Testis (tissue), 3 donors: Measurements from ENCODE around the gene WDR17. TPM values are rescaled to one million over a fixed set of nuclear protein-coding genes. Genes with fewer than 3 reads are reported as not detected.
A peak's percentile ranks its signal among the peaks of the same experiment; 100 is the strongest.

Experiments used
- DNase-seq: peaks from one replicate; pipeline ENCODE4 v3.0.0-alpha.2; 2019
- H3K27ac ChIP-seq, 2 donors: fragments of 200-600 bp; sonication (generic); one replicate each; pipeline ENCODE4 v1.5.1; 2019
- H3K27me3 ChIP-seq: fragments of 200-600 bp; sonication (generic); one replicate; pipeline ENCODE4 v1.5.1; 2019
- H3K36me3 ChIP-seq: fragments of 200-600 bp; sonication (generic); one replicate; pipeline ENCODE4 v1.5.1; 2017; ENCODE audit warnings: low read depth; ENCODE audit errors: missing control alignments
- H3K4me1 ChIP-seq: fragments of 200-600 bp; sonication (generic); one replicate; pipeline ENCODE4 v1.5.1; 2019
- H3K4me3 ChIP-seq, 2 donors: fragments of 200-600 bp; sonication (generic); one replicate each; pipeline ENCODE4 v1.5.1; 2017 to 2019
- H3K9me3 ChIP-seq: fragments of 200-600 bp; sonication (generic); one replicate; pipeline ENCODE4 v1.5.1; 2017
- POLR2A ChIP-seq: fragments of 450-650 bp; IDR thresholded peaks from one replicate; pipeline ENCODE4 v1.6.1; 2017; ENCODE audit warnings: antibody characterized with exemption, mild to moderate bottlenecking, moderate library complexity
- WGBS, 2 donors: methylation state at CpG; one replicate each; pipeline ENCODE4 v1.1.5; 2018; 5-methylcytosine and 5-hydroxymethylcytosine counted together
- intact Hi-C: fragments of 100-400 bp; cut with DNase I; formaldehyde crosslinking; loops from one replicate; pipeline ENCODE4 v1.15.1; 2023; ENCODE audit warnings: low total_unique reads
- polyA plus RNA-seq: library from polyadenylated mRNA; stranded (reverse); fragments of 350-450 nt; fragmentation: Illumina TruSeq; extraction: RNeasy Lipid Tissue Mini Kit (QIAGEN cat#74804); gene quantifications from one replicate; pipeline ENCODE4 v1.2.3, GENCODE V29; 2014; ENCODE audit warnings: low read depth, low replicate concordance; ENCODE audit not compliant: insufficient read depth
- total RNA-seq, 2 donors: library from RNA; depleted of rRNA; stranded (reverse); fragments of >200 nt; gene quantifications; one replicate each; pipeline ENCODE4 v1.2.3, GENCODE V29; 2016
- TF ChIP-seq, protein P1 (sequence below), 3 experiments: fragments of 450-650 bp in 2 of 3; fragments of 200-600 bp in 1 of 3; sonication (generic) in 1 of 3; IDR thresholded peaks; one replicate each; pipeline ENCODE4 v1.5.1; 2016 to 2019; ENCODE audit warnings: antibody characterized with exemption in 3 of 3, mild to moderate bottlenecking in 2 of 3, moderate library complexity in 1 of 3

WDR17 gene
- total and polyA plus RNA-seq, 3 donors from 2014 or later: 4.8 to 10.2 (median 9.3) TPM

DNA sequence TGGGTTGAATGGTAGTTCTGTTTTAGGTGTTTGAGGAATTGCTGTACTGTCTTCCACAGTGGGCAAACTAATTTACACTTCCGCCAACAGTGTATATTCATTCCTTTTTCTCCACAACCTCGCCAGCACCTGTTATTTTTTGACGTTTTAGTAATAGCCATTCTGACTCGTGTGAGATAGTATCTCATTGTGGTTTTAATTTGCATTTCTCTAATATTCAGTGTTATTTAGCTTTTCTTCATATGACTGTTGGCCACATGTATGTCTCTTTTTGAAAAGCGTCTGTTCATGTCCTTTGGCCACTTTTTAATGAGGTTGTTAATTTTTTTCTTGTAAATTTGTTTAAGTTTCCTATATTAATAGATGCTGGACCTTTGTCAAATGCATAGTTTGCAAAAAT lies 26.9 kb upstream of the WDR17 start:
- no peak for TF ChIP-seq POLR2A
- intact Hi-C loops: loop anchor here (5.0 kb wide), 1 partner anchor 304 kb away; no protein-coding TSS in a partner anchor
- 93 to 95% methylated on average over 5 of the region's 5 CpGs for WGBS, 2 donors
- Histone ChIP-seq H3K27me3 (no peaks in the 10 kb centered on the region), H3K4me3 (no peak overlapping the region), H3K27ac (no peak overlapping the region), H3K36me3 (no peaks in the 10 kb centered on the region), H3K4me1 (no peaks in the 10 kb centered on the region), H3K9me3 (no peaks in the 10 kb centered on the region)
- DNase-seq: no peak

DNA sequence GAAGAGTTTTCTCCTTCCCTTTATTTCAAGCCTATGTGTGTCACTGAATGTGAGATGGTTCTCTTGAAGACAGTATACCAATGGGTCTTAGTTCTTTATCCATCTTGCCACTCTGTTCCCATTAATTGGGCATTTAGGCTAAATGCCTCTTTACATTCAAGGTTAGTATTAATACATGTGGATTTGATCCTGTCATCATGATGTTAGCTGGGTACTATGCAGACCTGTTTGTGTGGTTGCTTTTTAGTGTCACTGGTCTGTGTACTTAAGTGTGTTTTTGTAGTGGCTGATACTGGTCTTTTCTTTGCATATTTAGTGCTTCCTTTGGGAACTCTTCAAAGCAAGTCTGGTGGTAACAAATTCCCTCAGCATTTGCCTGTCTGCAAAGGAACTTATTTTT lies 23.4 kb upstream of the WDR17 start:
- intact Hi-C loops: no loop called here
- Histone ChIP-seq H3K9me3 (no peaks in the 10 kb centered on the region), H3K27ac (no peak overlapping the region), H3K4me1 (no peaks in the 10 kb centered on the region), H3K4me3 (no peak overlapping the region), H3K36me3 (no peaks in the 10 kb centered on the region), H3K27me3 (no peaks in the 10 kb centered on the region)
- no peak for DNase-seq
- TF ChIP-seq, protein P1, sequence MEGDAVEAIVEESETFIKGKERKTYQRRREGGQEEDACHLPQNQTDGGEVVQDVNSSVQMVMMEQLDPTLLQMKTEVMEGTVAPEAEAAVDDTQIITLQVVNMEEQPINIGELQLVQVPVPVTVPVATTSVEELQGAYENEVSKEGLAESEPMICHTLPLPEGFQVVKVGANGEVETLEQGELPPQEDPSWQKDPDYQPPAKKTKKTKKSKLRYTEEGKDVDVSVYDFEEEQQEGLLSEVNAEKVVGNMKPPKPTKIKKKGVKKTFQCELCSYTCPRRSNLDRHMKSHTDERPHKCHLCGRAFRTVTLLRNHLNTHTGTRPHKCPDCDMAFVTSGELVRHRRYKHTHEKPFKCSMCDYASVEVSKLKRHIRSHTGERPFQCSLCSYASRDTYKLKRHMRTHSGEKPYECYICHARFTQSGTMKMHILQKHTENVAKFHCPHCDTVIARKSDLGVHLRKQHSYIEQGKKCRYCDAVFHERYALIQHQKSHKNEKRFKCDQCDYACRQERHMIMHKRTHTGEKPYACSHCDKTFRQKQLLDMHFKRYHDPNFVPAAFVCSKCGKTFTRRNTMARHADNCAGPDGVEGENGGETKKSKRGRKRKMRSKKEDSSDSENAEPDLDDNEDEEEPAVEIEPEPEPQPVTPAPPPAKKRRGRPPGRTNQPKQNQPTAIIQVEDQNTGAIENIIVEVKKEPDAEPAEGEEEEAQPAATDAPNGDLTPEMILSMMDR (IDR thresholded peaks at IDR 0.05): no peak
- no peak for TF ChIP-seq POLR2A

GRCh38 chr4:176043838-176044588 lies 21.6 kb upstream of the WDR17 start:
- intact Hi-C loops: no loop called here
- Histone ChIP-seq H3K27me3 (no peaks in the 10 kb centered on the region), H3K9me3 (no peaks in the 10 kb centered on the region), H3K36me3 (no peaks in the 10 kb centered on the region), H3K27ac (no peak overlapping the region), H3K4me3 (no peak overlapping the region), H3K4me1 (no peaks in the 10 kb centered on the region)
- WGBS, 2 donors: 67 to 92% methylated on average over 4 to 9 of the region's 9 CpGs
- no peak for DNase-seq
- TF ChIP-seq POLR2A: no peak
- TF ChIP-seq, protein P1 (IDR thresholded peaks at IDR 0.05): no peak

DNA sequence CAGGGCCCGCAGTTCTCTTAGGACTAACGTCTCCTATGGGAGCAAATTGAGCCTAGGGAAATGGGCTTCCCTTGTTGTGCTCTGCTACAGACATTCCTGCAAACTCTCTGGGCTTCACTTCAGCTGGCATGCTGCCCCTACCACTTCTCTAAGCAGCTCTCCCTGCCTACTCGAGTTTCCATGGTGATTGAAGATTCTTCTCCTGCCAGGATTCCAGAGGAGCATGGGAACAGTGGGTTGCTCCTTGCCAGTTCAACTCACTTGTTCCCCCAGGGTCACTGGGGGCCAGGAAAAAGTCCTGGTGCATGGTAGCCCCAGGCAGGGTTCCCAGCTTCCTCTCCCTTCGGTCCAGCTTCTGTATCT lies 21.1 kb upstream of the WDR17 start:
- WGBS, 2 donors: 67 to 79% methylated on average over 4 of the region's 4 CpGs
- H3K4me1 ChIP-seq: no peaks in the 10 kb centered on the region
- no peak overlapping the region for H3K4me3 ChIP-seq
- no peaks in the 10 kb centered on the region for H3K27me3 ChIP-seq
- no peaks in the 10 kb centered on the region for H3K9me3 ChIP-seq
- intact Hi-C loops: no loop called here
- H3K27ac ChIP-seq: no peak overlapping the region
- TF ChIP-seq POLR2A: no peak
- TF ChIP-seq, protein P1 (IDR thresholded peaks at IDR 0.05): no peak
- DNase-seq: peak; percentile 39
- no peaks in the 10 kb centered on the region for H3K36me3 ChIP-seq

DNA sequence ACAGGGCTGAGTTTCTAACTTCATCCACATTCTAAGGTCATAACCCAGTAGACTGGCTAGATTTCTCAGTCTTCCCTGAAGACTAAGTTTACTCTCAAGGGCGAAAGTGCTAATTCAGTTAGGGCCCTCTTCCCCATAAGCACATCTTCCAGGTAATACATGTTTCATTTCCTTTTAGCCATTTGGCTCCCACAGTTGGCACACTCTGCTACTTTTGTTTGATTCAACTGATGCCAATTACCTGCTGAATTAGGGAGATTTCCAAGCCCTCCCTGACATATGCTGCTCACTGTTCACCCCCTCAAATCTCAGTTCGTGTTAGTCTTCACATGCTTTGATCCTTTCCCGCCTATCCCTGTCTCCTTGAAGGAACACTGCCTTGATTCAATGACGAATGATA lies 17.0 kb upstream of the WDR17 start:
- intact Hi-C loops: no loop called here
- 87 to 91% methylated on average over 4 of the region's 4 CpGs for WGBS, 2 donors
- DNase-seq: no peak

More for the DNA sequence above, 17.0 kb upstream of the WDR17 start:
- no peak overlapping the region for H3K4me3 ChIP-seq
- H3K4me1 ChIP-seq: no peaks in the 10 kb centered on the region
- TF ChIP-seq POLR2A: no peak
- TF ChIP-seq, protein P1 (IDR thresholded peaks at IDR 0.05): no peak
- H3K27ac ChIP-seq: no peak overlapping the region
- H3K9me3 ChIP-seq: no peaks in the 10 kb centered on the region
- no peaks in the 10 kb centered on the region for H3K27me3 ChIP-seq
- H3K36me3 ChIP-seq: no peaks in the 10 kb centered on the region
